Endodermal cell (in vitro differentiated cells): ENCODE data around the gene RALGPS1. TPM values are rescaled to one million over a fixed set of nuclear protein-coding genes. Genes with fewer than 3 reads are reported as not detected.

Experiments used
- DNase-seq: peaks from one replicate; pipeline ENCODE4 v3.0.0-alpha.2; 2017
- H3K27ac ChIP-seq: 2 replicates; pipeline ENCODE4 v1.5.1; 2013; ENCODE audit warnings: mild to moderate bottlenecking, low read depth, low read length, moderate library complexity
- H3K27me3 ChIP-seq: 2 replicates; pipeline ENCODE4 v1.6.1; 2013; ENCODE audit warnings: mild to moderate bottlenecking, low read length, moderate library complexity; ENCODE audit not compliant: insufficient read depth, control insufficient read depth, poor library complexity, severe bottlenecking
- H3K36me3 ChIP-seq: 2 replicates; pipeline ENCODE4 v1.7.0; 2013; ENCODE audit warnings: mild to moderate bottlenecking, low read length, moderate library complexity; ENCODE audit not compliant: control insufficient read depth, insufficient read depth
- H3K4me1 ChIP-seq: one replicate; pipeline ENCODE4 v1.7.0; 2013; ENCODE audit warnings: low read length; ENCODE audit not compliant: control insufficient read depth, insufficient read depth
- H3K4me3 ChIP-seq: 2 replicates; pipeline ENCODE4 v1.5.1; 2013; ENCODE audit warnings: mild to moderate bottlenecking, low read length, moderate library complexity
- H3K9ac ChIP-seq: 2 replicates; pipeline ENCODE4 v1.6.1; 2013; ENCODE audit warnings: mild to moderate bottlenecking, low read length, moderate library complexity; ENCODE audit not compliant: poor library complexity, severe bottlenecking; ENCODE audit errors: extremely low read depth
- H3K9me3 ChIP-seq: 2 replicates; pipeline ENCODE4 v1.6.1; 2013; ENCODE audit warnings: mild to moderate bottlenecking, low read length, moderate library complexity; ENCODE audit not compliant: control insufficient read depth
- H3K27ac Mint-ChIP-seq: 2 replicates; pipeline ENCODE4 v1.8.0; 2020; ENCODE audit warnings: mixed read lengths
- H3K27me3 Mint-ChIP-seq: 2 replicates; pipeline ENCODE4 v1.8.0; 2021; ENCODE audit warnings: mild to moderate bottlenecking, mixed read lengths; ENCODE audit not compliant: insufficient read depth
- H3K36me3 Mint-ChIP-seq: 2 replicates; pipeline ENCODE4 v1.8.0; 2020; ENCODE audit warnings: low read depth, mixed read lengths
- H3K4me1 Mint-ChIP-seq: 2 replicates; pipeline ENCODE4 v1.8.0; 2020; ENCODE audit warnings: mixed read lengths
- H3K4me3 Mint-ChIP-seq: 2 replicates; pipeline ENCODE4 v1.8.0; 2020; ENCODE audit warnings: mild to moderate bottlenecking, moderate library complexity, mixed read lengths
- H3K9me3 Mint-ChIP-seq: 2 replicates; pipeline ENCODE4 v1.8.0; 2020; ENCODE audit warnings: mild to moderate bottlenecking, mixed read lengths
- CTCF ChIP-seq: fragments of 200-600 bp; sonication (generic); conservative IDR thresholded peaks from 2 replicates; pipeline ENCODE4 v1.5.0; 2021; ENCODE audit warnings: antibody characterized with exemption, mild to moderate bottlenecking
- WGBS, 2 experiments: methylation state at CpG; one replicate each; pipeline versions ENCODE4 v1.1.5 to v1.1.7; 2013; ENCODE audit warnings: missing lambda C conversion rate in 2 of 2, mixed read lengths in 1 of 2; ENCODE audit not compliant: insufficient coverage in 1 of 2, insufficient read length in 1 of 2; 5-methylcytosine and 5-hydroxymethylcytosine counted together
- total RNA-seq, 2 donors: library from RNA; stranded (reverse); fragmentation: NEBNext Ultra II Directional in 1 of 2; extraction: Animal tissue kit (Norgen Biotek cat#: 25700) in 1 of 2; gene quantifications; 2 replicates in 1 of 2; 3 replicates in 1 of 2; pipeline ENCODE4 v1.2.1, GENCODE V29; 2021

The RALGPS1 gene
- total RNA-seq, 2 donors from 2014 or later: 23.3 to 25.0 TPM

- Histone ChIP-seq H3K27me3 (no peaks in the 10 kb centered on the region), H3K36me3 (no peaks in the 10 kb centered on the region), H3K9ac (no peak overlapping the region), H3K9me3 (no peaks in the 10 kb centered on the region), H3K27ac (no peak overlapping the region), H3K4me1 (no peaks in the 10 kb centered on the region), H3K4me3 (no peak overlapping the region)
- DNase-seq: no peak
- no peaks in the 10 kb centered on the region for H3K27me3 Mint-ChIP-seq
- no peak for TF ChIP-seq CTCF
- H3K4me3 Mint-ChIP-seq: no peak overlapping the region
- no peaks in the 10 kb centered on the region for H3K36me3 Mint-ChIP-seq
- no peaks in the 10 kb centered on the region for H3K9me3 Mint-ChIP-seq
- WGBS, 2 experiments: 94 to 95% methylated on average over 4 to 5 of the region's 5 CpGs
- no peak overlapping the region for H3K27ac Mint-ChIP-seq
- H3K4me1 Mint-ChIP-seq: no peaks in the 10 kb centered on the region
Measured at GRCh38 chr9:127013597-127013996, 99.0 kb downstream of the RALGPS1 start.

- no peaks in the 10 kb centered on the region for H3K9me3 ChIP-seq
- 92% methylated on average over 4 of the region's 4 CpGs; no CpG with 5 or more reads in 1 of the 2 experiments for WGBS, 2 experiments
- Mint-ChIP-seq H3K36me3 (no peaks in the 10 kb centered on the region), H3K4me1 (no peaks in the 10 kb centered on the region), H3K9me3 (no peaks in the 10 kb centered on the region), H3K27me3 (no peaks in the 10 kb centered on the region), H3K4me3 (no peak overlapping the region), H3K27ac (no peak overlapping the region)
- no peaks in the 10 kb centered on the region for H3K36me3 ChIP-seq
- H3K27me3 ChIP-seq: no peaks in the 10 kb centered on the region
- no peaks in the 10 kb centered on the region for H3K4me1 ChIP-seq
- peak overlapping the region; percentile 36 for H3K27ac ChIP-seq
- DNase-seq: no peak
- no peak overlapping the region for H3K4me3 ChIP-seq
- no peak for TF ChIP-seq CTCF
- H3K9ac ChIP-seq: no peak overlapping the region
Measured at GRCh38 chr9:127014216-127014909, 99.8 kb downstream of the RALGPS1 start.

DNA sequence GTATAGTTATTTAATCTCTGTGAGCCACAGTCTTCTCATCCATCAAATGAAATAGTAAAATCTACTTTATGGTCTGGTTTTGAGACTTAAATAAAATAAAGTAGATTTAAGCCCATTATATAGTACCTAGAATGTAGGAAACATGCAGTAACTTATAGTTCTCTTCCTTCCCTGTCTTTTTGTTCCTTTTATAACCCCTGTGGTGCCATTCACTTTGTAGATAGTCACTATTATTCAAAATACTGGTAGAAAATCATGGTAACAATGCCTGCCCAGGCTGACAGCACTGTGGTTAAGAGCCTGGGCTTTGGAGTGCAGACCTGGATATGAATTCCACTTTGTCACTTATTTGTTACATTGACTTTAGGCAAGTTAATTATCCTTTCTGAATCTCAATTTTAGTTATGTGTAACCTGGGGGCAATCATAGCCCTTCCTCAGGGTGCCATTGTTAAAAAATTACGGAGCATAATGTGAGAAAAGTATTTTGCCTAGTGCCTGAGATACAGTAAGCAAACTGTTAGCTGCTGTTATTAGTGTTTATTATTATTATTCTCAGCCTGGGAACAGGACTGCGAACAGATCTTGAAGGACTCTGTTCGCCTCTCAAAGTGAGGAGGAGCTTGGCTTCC, 100.4 kb downstream of the RALGPS1 start:
- Mint-ChIP-seq H3K36me3 (no peaks in the 10 kb centered on the region), H3K9me3 (no peaks in the 10 kb centered on the region), H3K27me3 (no peaks in the 10 kb centered on the region), H3K4me3 (no peak overlapping the region), H3K27ac (no peak overlapping the region), H3K4me1 (no peaks in the 10 kb centered on the region)
- no peaks in the 10 kb centered on the region for H3K36me3 ChIP-seq
- H3K27ac ChIP-seq: peak overlapping the region; percentile 36
- 88 to 90% methylated on average over 3 of the region's 3 CpGs for WGBS, 2 experiments
- no peak for TF ChIP-seq CTCF
- H3K27me3 ChIP-seq: no peaks in the 10 kb centered on the region
- no peaks in the 10 kb centered on the region for H3K9me3 ChIP-seq
- no peak for DNase-seq
- H3K4me1 ChIP-seq: no peaks in the 10 kb centered on the region
- H3K4me3 ChIP-seq: no peak overlapping the region
- no peak overlapping the region for H3K9ac ChIP-seq
